T-helper 1 cell (primary cell): ENCODE measurements around the gene CASP5.
A peak's percentile ranks its signal among the peaks of the same experiment; 100 is the strongest.
"Not testable (repeated sequence)": the region's sequence is repeated elsewhere in the genome, so short reads cannot be mapped to it uniquely, and the experiment has no call there.

Experiments used
- DNase-seq, 5 donors: peaks; one replicate each; pipeline ENCODE4 v3.0.0-alpha.2; 2012 to 2020
- total RNA-seq, 4 donors: gene quantifications; one replicate each; lab custom pipeline; 2026; lab: John Stamatoyannopoulos, UW

Gene CASP5
- 0 to 0.27 (median 0) reads per million in 4 donors for total RNA-seq

GRCh38 chr11:105023003-105023402, at the start of gene CASP5:
CASP5 (minus strand) TSS chr11:105023168; CDS start chr11:105023136, 32 bp downstream.
- no peak for DNase-seq

GRCh38 chr11:105072080-105072479, 49.1 kb upstream of the CASP5 start:
- not testable (repeated sequence) for DNase-seq

DNA sequence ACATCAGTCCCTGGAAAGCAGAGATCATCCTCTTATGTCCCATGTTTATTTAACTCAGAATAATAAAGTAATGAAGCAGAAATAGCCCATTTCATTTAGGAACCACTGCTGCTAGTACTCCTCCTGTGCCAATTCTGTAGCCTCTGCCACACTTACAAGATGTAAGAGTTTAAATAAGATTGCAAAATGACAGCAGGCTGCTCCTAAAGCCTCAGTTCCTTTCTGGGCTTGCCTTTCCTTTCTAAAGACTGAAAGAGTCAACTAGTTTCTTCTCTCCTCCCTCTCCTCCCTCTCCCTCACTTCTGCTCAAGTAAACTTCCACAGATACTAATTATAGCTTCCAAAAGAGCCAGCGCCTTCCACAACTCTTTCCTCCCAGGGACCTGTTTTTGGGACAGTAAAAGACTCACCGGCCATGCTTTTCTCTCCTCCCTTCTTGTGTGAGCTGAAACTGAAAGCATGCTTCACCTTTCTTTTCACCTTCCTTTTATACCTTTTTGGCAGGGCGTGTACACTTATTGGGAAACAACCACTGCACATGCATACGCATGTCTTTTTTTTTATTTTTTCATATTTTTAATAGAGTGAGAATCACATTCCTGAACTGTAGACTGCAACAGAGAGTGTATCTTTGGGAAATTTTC, 48.2 kb upstream of the CASP5 start:
- DNase-seq = peak in 4 of 5 donors; percentile 2 to 37 (median 22)

DNA sequence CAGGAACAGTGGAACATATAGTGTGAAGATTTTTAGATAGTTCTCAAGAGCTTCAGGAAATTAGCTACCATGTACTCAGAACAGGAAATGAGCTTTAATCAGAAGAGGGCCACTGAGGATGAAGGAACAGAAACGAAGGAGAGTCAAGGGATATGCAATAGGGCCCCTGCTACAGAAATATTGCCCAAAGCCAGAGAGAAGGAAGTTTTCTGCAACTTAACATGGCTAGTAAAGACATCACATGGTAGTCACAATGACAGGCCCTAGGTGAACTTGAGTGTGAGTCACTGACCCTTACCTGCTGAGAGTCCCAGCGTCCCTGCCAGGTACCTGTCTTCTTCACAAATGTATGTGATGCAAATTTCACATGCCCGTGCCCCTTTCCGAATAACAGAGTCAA, 47.3 kb upstream of the CASP5 start:
- peak in 1 of 5 donors; percentile 14 for DNase-seq

DNA sequence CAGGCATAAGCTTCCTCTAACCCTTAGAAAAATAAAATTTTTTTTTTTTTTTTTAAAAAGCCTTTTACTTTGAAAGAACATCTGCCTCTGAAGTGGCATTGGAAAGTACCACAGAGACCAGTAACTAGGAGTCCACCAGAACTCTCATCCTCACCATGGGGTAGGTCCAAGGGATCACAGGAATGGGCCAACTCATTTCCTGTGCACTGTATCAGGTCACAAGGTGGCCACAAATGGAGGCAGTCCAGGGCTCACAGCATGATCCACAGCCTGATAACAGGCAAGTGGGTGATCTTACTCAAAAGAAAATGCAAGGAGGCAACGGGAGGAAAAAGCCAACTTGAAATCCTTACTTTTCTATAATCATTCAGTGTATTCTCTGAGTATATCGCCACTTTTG, 46.8 kb upstream of the CASP5 start:
- not testable (repeated sequence) for DNase-seq

DNA sequence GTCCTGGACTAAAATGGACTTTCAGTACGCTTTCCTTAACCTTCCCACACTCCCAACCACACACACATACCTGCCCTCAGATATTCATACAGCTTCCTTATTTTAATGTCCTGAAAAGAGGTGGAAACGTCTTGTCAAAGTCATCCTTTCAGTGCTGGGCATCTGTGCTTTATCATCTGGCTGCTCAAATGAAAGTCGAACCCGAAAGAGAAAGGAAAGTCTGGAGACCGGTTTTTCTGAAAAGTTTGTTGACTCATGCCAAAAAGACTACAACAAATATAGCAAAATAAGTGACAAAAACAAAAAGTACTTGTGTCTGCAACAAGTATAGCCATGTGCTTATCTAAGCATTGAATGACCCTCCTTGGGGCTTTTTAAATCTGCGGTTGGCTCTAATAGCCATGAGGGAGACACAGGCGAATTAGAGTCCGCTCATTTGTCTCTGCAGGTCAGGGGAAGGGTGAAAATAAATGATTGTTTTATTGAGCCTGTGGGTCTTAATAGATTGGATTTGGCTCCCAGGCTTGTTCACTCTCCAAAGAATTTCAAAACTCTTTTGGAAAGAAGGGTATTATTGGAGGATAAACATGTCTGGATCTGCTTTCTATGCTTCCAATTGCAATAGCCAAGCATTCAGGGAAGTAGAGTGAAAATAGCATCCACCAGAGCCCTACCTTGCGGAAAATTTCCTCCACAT, 40.4 kb upstream of the CASP5 start:
- DNase-seq = not testable (repeated sequence)

DNA sequence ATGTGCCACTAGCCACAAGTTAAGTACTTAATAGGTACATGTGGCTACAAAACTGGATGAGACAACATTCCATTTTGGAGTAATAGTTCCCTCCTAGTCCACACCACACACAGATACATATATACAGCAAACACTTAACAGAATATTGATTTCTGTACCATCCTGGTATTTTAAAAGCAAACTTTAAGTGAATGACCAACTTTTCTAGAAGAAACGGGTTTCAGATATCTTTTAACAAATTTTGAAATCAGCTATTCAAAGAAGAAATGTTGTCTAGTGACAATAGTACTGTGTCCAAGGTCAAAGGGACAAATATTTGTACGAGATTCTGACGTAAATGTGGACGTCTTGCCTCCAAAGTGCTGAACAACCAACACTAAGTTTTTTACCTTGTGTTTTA, 34.5 kb upstream of the CASP5 start:
- no peak for DNase-seq

GRCh38 chr11:105056446-105056845, 33.5 kb upstream of the CASP5 start:
- no peak for DNase-seq

DNA sequence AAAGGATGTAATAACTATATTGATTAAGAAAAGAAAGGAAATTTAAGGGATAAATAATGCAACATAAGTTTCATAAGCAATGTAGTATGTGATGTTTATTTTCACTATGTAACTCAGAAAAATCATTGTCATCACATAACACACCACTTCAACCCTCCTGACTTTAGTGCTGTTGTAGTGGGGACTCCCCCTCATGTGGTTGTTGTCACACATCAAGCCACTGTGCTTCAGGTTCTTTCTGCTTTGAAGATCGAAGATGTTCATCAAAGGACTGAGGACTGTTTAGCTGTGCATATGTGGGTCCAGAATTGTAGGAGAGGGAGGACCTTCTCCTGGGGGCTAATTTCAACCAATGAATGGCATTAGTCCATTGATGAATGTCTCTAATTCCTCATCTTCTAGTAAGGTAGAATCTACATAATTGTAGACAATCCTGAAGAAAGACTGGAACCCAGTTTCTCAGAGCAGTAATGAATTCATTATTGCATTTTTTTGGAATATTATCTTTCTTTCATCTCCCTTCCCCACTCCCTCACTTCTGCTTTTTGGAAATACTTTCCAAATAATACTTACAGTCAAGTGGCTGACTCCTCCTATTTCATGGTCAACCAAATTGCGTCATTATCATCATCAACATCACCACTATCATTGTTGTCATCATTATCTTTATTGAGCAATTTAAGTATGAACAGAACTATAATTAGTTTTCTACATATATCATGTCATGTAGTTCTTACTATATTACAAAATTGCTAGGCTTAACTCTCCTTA, 31.9 kb upstream of the CASP5 start:
- DNase-seq = no peak

DNA sequence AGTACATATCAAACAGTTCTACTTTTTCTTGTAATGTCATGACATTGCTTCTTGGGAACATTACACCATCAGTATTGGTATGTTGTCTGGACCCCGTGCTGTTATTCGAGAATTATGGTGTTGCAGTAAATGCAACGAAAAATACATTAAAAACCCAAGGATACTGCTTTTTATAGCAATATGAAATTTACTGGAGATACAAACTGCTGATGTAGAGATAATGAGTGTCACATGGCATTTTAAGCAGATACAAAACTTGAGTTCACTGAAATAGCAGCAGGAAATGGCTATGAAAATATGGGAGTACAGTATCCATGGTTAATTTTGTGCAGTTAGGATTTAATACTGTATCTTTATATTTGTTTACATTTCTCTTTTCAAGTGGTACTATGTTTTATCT, 29.5 kb upstream of the CASP5 start:
- DNase-seq = no peak

GRCh38 chr11:105051559-105051958, 28.6 kb upstream of the CASP5 start:
- DNase-seq = no peak

- no peak for DNase-seq
These were observed 26.5 kb upstream of the CASP5 start for GRCh38 chr11:105049481-105049880.

DNA sequence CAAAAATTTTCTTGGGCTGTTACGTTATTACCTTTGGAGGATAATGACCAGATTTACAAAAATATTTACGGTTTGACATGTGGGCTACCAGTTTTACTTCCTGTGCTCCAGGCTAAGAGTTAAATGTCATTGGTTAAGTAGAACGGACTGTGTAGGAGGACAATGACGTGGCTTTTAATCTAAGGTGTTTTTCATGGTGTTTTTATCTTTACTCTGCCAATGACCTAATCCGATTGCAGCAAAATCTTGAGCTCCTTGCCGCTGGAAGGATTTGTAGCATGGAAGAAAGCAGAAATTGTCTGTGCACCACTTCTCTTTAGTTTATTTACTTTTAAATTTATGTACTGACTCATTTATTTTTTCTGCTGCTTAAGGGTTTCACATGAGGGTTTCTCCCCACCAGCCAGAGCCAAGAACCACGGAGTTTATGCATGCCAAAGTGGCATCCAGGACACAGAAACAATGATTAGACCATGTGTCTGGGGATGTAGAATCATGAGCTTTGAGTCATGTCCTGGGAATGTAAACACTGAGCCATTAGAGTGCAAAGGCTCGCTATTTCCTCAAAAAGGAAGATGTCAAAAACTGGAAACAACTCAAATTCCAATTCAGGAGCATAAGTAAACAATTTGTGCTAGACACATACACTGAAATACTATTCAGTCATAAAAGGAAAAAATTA, 24.1 kb upstream of the CASP5 start:
- DNase-seq = no peak

DNA sequence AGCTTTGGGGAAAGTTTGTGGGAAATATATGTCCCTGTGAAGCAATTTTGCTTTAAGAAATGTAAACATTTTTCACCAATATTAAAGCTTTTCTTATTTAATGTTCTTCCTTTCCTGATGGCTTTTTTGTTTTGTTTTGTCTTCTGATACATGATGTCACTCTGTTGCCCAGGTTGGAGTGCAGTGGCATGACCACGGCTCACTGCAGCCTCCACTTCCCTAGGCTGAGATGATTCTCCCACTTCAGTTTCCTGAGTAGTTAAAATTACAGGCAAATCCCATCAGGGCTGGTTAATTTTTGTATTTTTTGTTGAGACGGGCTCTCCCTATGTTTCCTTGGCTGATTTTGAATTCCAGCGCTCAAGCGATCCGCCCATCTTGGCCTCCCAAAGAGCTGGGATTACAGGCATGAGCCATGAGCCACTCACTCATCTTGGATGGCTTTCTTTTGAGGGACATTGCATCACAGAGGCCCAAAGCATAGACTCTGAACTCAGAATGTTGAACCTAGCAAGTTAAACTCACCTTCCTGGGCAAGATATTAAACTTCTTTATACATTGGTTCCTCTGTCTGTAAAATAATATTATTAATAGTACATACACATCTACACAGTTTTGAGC, 22.8 kb upstream of the CASP5 start:
- no peak for DNase-seq

- DNase-seq = peak in 3 of 5 donors; percentile 4 to 74 (median 23)
These were observed 21.9 kb upstream of the CASP5 start, which contains the start of gene CARD16 for GRCh38 chr11:105044557-105045524. CARD16 (minus strand) TSS chr11:105045335; CDS start chr11:105045297, 38 bp downstream.

DNA sequence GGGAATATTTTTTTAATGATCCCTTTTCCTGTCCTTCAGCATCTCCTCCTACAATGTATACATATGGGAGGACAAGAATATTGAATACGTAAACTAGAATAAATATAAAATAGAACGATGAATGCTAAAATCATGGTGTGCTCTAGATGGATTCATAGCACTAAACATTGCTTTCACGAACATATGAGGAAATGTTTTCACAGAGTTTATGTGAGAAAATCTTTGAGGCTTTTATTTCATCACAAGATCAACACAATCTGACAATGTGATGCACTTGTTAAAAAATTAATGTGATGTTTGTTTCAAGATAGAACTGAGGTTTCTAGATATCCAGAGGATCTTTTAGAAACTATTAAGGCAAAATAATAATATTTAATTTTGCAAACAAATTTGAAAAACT, 19.2 kb upstream of the CASP5 start:
- DNase-seq = no peak

- no peak for DNase-seq
These were observed 17.7 kb upstream of the CASP5 start for GRCh38 chr11:105040703-105041102.

- peak in 1 of 5 donors; percentile 62 for DNase-seq
These were observed 12.0 kb upstream of the CASP5 start, which contains the start of gene CASP1 for GRCh38 chr11:105034813-105035620. CASP1 (minus strand) TSS chr11:105035144; CDS start chr11:105035113, 31 bp downstream.

GRCh38 chr11:105034388-105034787, 11.4 kb upstream of the CASP5 start:
- DNase-seq = not testable (repeated sequence)

DNA sequence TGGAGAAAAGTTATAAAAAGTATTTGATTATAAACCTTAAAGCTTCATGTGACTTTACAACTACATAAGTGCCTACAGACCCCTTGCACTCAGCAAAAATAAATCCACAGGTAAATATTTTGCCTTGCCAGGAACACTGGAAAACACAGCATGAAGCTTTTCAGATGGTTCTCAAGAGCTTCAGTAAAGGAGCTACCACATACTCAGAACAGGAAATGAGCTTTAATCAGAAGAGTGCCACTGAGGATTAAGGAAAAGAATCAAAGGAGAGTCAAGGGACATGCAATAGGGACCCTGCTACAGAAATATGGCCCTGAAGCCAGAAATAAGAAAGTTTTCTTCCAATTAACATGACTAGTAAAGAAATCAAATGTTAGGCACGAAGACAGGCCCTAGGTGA, 10.8 kb upstream of the CASP5 start:
- DNase-seq = peak in 1 of 5 donors; percentile 12
